Hepatocyte (in vitro differentiated cells): ENCODE data around the gene CREG2.

Experiments used
- CTCF ChIP-seq: fragments of 200-600 bp; sonication (generic); IDR thresholded peaks from 2 replicates; pipeline ENCODE4 v1.5.1; 2016; ENCODE audit warnings: antibody characterized with exemption, mild to moderate bottlenecking; ENCODE audit not compliant: poor library complexity
- EZH2 ChIP-seq: fragments of 200-600 bp; sonication (generic); IDR thresholded peaks from 2 replicates; pipeline ENCODE4 v1.6.1; 2016; ENCODE audit warnings: antibody characterized with exemption, mild to moderate bottlenecking, borderline replicate concordance
- EZH2phosphoT487 ChIP-seq: fragments of 200-600 bp; sonication (generic); IDR thresholded peaks from one replicate; pipeline ENCODE4 v1.6.1; 2018; ENCODE audit warnings: antibody characterized with exemption, mild to moderate bottlenecking, low read depth, moderate library complexity; ENCODE audit not compliant: unreplicated experiment, severe bottlenecking

- no peak for TF ChIP-seq EZH2
- TF ChIP-seq CTCF, result no peak
- no peak for TF ChIP-seq EZH2phosphoT487
Measured at GRCh38 chr2:101395545-101396315, 8.4 kb upstream of the CREG2 start.
